Tibial nerve (tissue), 3 donors: ENCODE data around the gene TBC1D5.

Experiments used
- POLR2A ChIP-seq, 2 donors: fragments of 450-650 bp; IDR thresholded peaks; one replicate each; pipeline ENCODE4 v1.6.1; 2017; ENCODE audit warnings: antibody characterized with exemption in 2 of 2, mild to moderate bottlenecking in 2 of 2, moderate library complexity in 2 of 2
- TF ChIP-seq, protein P1 (sequence below), 5 experiments: fragments of 200-600 bp in 3 of 5; fragments of 450-650 bp in 2 of 5; sonication (generic) in 3 of 5; IDR thresholded peaks; one replicate each; pipeline ENCODE4 v1.5.1; 2016 to 2019; ENCODE audit warnings: antibody characterized with exemption in 5 of 5, mild to moderate bottlenecking in 3 of 5, moderate library complexity in 2 of 5

DNA sequence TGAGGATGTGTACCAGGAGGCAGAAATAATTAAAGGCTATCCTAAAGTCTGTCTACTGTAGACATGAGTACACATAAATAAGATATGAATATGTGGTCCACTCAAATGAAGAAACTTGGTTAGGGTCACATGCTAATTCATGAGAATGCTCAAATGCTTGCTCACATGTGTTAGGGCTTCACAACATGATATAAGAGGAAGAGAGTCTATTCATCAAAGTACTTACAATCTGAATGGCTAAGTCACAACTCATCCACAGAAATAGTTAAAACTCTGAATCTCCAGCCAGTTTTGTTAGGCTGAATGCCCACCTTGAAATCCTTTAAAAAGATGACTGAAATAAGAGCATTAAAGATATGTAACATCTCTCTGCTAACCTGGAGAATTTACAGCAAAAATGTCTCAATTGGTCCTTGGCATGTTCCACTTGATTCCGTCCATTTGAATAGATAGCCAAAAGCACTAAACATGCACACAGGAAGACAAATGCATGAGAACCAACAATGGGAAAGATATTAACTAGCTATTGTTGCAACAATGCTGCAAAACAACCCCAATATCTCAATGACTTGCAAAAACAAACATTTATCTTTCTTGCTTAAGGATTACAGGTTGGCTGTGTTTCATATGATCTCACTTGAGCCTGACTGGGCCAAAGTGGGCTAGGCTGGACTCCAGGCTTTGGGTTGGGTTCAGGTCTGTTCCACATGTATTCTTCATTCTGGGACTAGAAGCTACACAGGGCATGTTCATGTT lies 10.6 kb upstream of the TBC1D5 start:
- TF ChIP-seq, protein P1, sequence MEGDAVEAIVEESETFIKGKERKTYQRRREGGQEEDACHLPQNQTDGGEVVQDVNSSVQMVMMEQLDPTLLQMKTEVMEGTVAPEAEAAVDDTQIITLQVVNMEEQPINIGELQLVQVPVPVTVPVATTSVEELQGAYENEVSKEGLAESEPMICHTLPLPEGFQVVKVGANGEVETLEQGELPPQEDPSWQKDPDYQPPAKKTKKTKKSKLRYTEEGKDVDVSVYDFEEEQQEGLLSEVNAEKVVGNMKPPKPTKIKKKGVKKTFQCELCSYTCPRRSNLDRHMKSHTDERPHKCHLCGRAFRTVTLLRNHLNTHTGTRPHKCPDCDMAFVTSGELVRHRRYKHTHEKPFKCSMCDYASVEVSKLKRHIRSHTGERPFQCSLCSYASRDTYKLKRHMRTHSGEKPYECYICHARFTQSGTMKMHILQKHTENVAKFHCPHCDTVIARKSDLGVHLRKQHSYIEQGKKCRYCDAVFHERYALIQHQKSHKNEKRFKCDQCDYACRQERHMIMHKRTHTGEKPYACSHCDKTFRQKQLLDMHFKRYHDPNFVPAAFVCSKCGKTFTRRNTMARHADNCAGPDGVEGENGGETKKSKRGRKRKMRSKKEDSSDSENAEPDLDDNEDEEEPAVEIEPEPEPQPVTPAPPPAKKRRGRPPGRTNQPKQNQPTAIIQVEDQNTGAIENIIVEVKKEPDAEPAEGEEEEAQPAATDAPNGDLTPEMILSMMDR (IDR thresholded peaks at IDR 0.05), result no peak
- TF ChIP-seq POLR2A (IDR thresholded peaks at IDR 0.05), result no peak
